H1 (cell line): Measurements from ENCODE around the gene TM9SF2. TPM values are rescaled to one million over a fixed set of nuclear protein-coding genes. Genes with fewer than 3 reads are reported as not detected.

Source experiments
- CTCF ChIA-PET: fragments of 300-600 bp; sonication (Branson Sonifier 250); formaldehyde crosslinking; loops from one replicate; lab custom pipeline; 2021; ENCODE audit not compliant: partially characterized antibody; lab: Charles Lee
- POLR2A ChIA-PET: fragments of 300-600 bp; sonication (Branson Sonifier 250); formaldehyde crosslinking; loops from one replicate; lab custom pipeline; 2021; ENCODE audit warnings: inconsistent platforms; ENCODE audit not compliant: partially characterized antibody; lab: Charles Lee
- DNase-seq, 2 experiments: peaks; one replicate each; pipeline versions ENCODE4 v3.0.0 to v3.0.0-alpha.2; 2010 to 2022; ENCODE audit warnings: low spot score in 2 of 2, low read depth in 1 of 2, mixed read lengths in 1 of 2
- FAIRE-seq: peaks from 2 replicates; lab custom pipeline; 2011; peaks lifted over from hg19 to GRCh38; lab: Jason Lieb, UNC
- H2AFZ ChIP-seq: 2 replicates; pipeline ENCODE4 v1.8.1; 2012; ENCODE audit warnings: low read length, inconsistent platforms
- H2AK5ac ChIP-seq: 2 replicates; pipeline ENCODE4 v1.6.1; 2013; ENCODE audit warnings: low read depth, low read length
- H2BK120ac ChIP-seq: replicated peaks from 2 replicates; pipeline ENCODE3; 2013; ENCODE audit warnings: low read depth, low read length, inconsistent platforms
- H2BK12ac ChIP-seq: 2 replicates; pipeline ENCODE4 v1.6.1; 2013; ENCODE audit warnings: low read depth, low read length
- H2BK15ac ChIP-seq: 2 replicates; pipeline ENCODE4 v1.6.1; 2013; ENCODE audit warnings: low read length
- H2BK20ac ChIP-seq: 2 replicates; pipeline ENCODE4 v1.6.1; 2013; ENCODE audit warnings: low read length
- H2BK5ac ChIP-seq: 2 replicates; pipeline ENCODE4 v1.6.1; 2013; ENCODE audit warnings: low read depth, low read length
- H3K14ac ChIP-seq: 2 replicates; pipeline ENCODE4 v1.6.1; 2013; ENCODE audit warnings: inconsistent platforms; ENCODE audit not compliant: insufficient read length
- H3K18ac ChIP-seq: 2 replicates; pipeline ENCODE4 v1.6.1; 2013; ENCODE audit warnings: low read length; ENCODE audit errors: extremely low read depth
- H3K23ac ChIP-seq: 2 replicates; pipeline ENCODE4 v1.6.1; 2013; ENCODE audit warnings: inconsistent platforms; ENCODE audit not compliant: insufficient read length
- H3K23me2 ChIP-seq: 2 replicates; pipeline ENCODE4 v1.6.1; 2013; ENCODE audit warnings: low read depth, low read length
- H3K27ac ChIP-seq: 2 replicates; pipeline ENCODE4 v1.6.1; 2011; ENCODE audit warnings: low read depth, low read length, inconsistent platforms
- H3K27me3 ChIP-seq, 4 experiments: replicated peaks in 1 of 4; 1 replicate in 1 of 4; 2 replicates in 3 of 4; pipeline versions ENCODE4 v1.6.1 to v1.8.1; 2011 to 2013; ENCODE audit warnings: low read length in 3 of 4, mild to moderate bottlenecking in 3 of 4, inconsistent platforms in 2 of 4, mixed read lengths in 2 of 4, moderate library complexity in 1 of 4; ENCODE audit not compliant: control insufficient read depth in 3 of 4, insufficient read depth in 3 of 4; ENCODE audit errors: extremely low read depth in 1 of 4
- H3K36me3 ChIP-seq, 4 experiments: 2 replicates each; pipeline versions ENCODE4 v1.6.1 to v1.8.1; 2011 to 2013; ENCODE audit warnings: mild to moderate bottlenecking in 4 of 4, low read length in 3 of 4, moderate library complexity in 2 of 4, control low read depth in 1 of 4, inconsistent platforms in 1 of 4; ENCODE audit not compliant: insufficient read depth in 4 of 4, control insufficient read depth in 2 of 4
- H3K4ac ChIP-seq: replicated peaks from 2 replicates; pipeline ENCODE3; 2013; ENCODE audit warnings: low read length, low read depth, mixed read lengths, inconsistent platforms; ENCODE audit not compliant: insufficient read length
- H3K4me1 ChIP-seq, 4 experiments: replicated peaks in 1 of 4; 1 replicate in 1 of 4; 2 replicates in 3 of 4; pipeline versions ENCODE4 v1.6.1 to v1.8.1; 2011 to 2013; ENCODE audit warnings: low read length in 3 of 4, inconsistent platforms in 2 of 4, mixed read lengths in 1 of 4; ENCODE audit not compliant: insufficient read depth in 4 of 4, control insufficient read depth in 3 of 4
- H3K4me2 ChIP-seq, 2 experiments: 2 replicates each; pipeline versions ENCODE4 v1.6.1 to v1.8.1; 2011 to 2013; ENCODE audit warnings: low read depth in 2 of 2, low read length in 2 of 2, control low read depth in 1 of 2, inconsistent platforms in 1 of 2, mild to moderate bottlenecking in 1 of 2; ENCODE audit not compliant: insufficient read depth in 1 of 2
- H3K4me3 ChIP-seq, 4 experiments: fragments of 200-600, 300-600 bp in 1 of 4; sonication (generic), shearing (Covaris generic), sonication (Bioruptor Twin) in 1 of 4; 2 replicates each; pipeline versions ENCODE4 v1.5.1 to v1.8.1; 2011 to 2016; ENCODE audit warnings: low read length in 4 of 4, low read depth in 3 of 4, control low read depth in 2 of 4, inconsistent platforms in 2 of 4, mild to moderate bottlenecking in 2 of 4, mixed read lengths in 1 of 4, moderate library complexity in 1 of 4; ENCODE audit not compliant: insufficient read depth in 2 of 4; ENCODE audit errors: extremely low read depth in 1 of 4
- H3K56ac ChIP-seq: replicated peaks from 2 replicates; pipeline ENCODE3; 2013; ENCODE audit warnings: low read depth, mild to moderate bottlenecking, mixed read lengths, low read length, inconsistent platforms; ENCODE audit not compliant: insufficient read length
- H3K79me1 ChIP-seq: 2 replicates; pipeline ENCODE4 v1.6.1; 2013; ENCODE audit warnings: low read depth, low read length, control low read depth
- H3K79me2 ChIP-seq, 2 experiments: 2 replicates each; pipeline versions ENCODE4 v1.6.1 to v1.8.1; 2012 to 2013; ENCODE audit warnings: low read length in 2 of 2, mild to moderate bottlenecking in 2 of 2, inconsistent platforms in 1 of 2; ENCODE audit not compliant: insufficient read depth in 2 of 2, control insufficient read depth in 1 of 2
- H3K9ac ChIP-seq, 4 experiments: replicated peaks in 1 of 4; 1 replicate in 1 of 4; 2 replicates in 3 of 4; pipeline versions ENCODE4 v1.6.1 to v1.8.1; 2011 to 2013; ENCODE audit warnings: low read depth in 3 of 4, low read length in 3 of 4, control low read depth in 2 of 4, mild to moderate bottlenecking in 2 of 4, moderate library complexity in 2 of 4, inconsistent platforms in 1 of 4; ENCODE audit errors: extremely low read depth in 1 of 4
- H3K9me3 ChIP-seq, 2 experiments: 2 replicates each; pipeline versions ENCODE4 v1.6.1 to v1.8.1; 2012 to 2013; ENCODE audit warnings: mild to moderate bottlenecking in 2 of 2, moderate library complexity in 2 of 2, control low read depth in 1 of 2, inconsistent platforms in 1 of 2, low read depth in 1 of 2, low read length in 1 of 2, mixed read lengths in 1 of 2; ENCODE audit not compliant: insufficient read depth in 2 of 2
- H4K20me1 ChIP-seq, 2 experiments: replicated peaks in 1 of 2; 2 replicates each; pipeline versions ENCODE3 to v1.8.1; 2011 to 2013; ENCODE audit warnings: inconsistent platforms in 2 of 2, low read length in 2 of 2, mild to moderate bottlenecking in 1 of 2; ENCODE audit not compliant: insufficient read depth in 2 of 2, control insufficient read depth in 1 of 2
- H4K5ac ChIP-seq: 2 replicates; pipeline ENCODE4 v1.6.1; 2013; ENCODE audit warnings: low read length, low read depth, mixed read lengths, inconsistent platforms; ENCODE audit not compliant: insufficient read length
- H4K8ac ChIP-seq: 2 replicates; pipeline ENCODE4 v1.8.0; 2013; ENCODE audit warnings: mild to moderate bottlenecking, moderate library complexity, low read length, inconsistent platforms; ENCODE audit not compliant: insufficient read depth; ENCODE audit errors: extremely low read depth
- H4K91ac ChIP-seq: replicated peaks from 2 replicates; pipeline ENCODE3; 2013; ENCODE audit warnings: low read length, mixed read lengths, inconsistent platforms; ENCODE audit not compliant: insufficient read length
- BCL11A ChIP-seq, 2 experiments: IDR thresholded peaks; one replicate each; pipeline ENCODE4 v1.6.1; 2011; ENCODE audit warnings: low read depth in 2 of 2, low read length in 2 of 2, mild to moderate bottlenecking in 2 of 2
- CBX5 ChIP-seq: fragments of 300-800, 300-1000 bp; sonication (generic); IDR thresholded peaks from 2 replicates; pipeline ENCODE4 v1.7.1; 2016; ENCODE audit warnings: antibody characterized with exemption, low read length, low read depth
- CEBPB ChIP-seq: IDR thresholded peaks from 2 replicates; pipeline ENCODE4 v1.6.1; 2012; ENCODE audit warnings: low read depth, low read length
- FOSL1 ChIP-seq: IDR thresholded peaks from 2 replicates; pipeline ENCODE4 v1.6.1; 2011; ENCODE audit warnings: mild to moderate bottlenecking, low read depth, low read length, moderate library complexity; ENCODE audit not compliant: insufficient read depth
- HDAC2 ChIP-seq, 2 experiments: fragments of 300-600 bp in 1 of 2; sonication (generic) in 1 of 2; IDR thresholded peaks; 2 replicates each; pipeline ENCODE4 v1.6.1; 2011 to 2012; ENCODE audit warnings: low read depth in 2 of 2, low read length in 2 of 2, mild to moderate bottlenecking in 2 of 2, moderate library complexity in 2 of 2, borderline replicate concordance in 1 of 2, inconsistent platforms in 1 of 2
- KDM5A ChIP-seq: fragments of 200-600 bp; IDR thresholded peaks from 2 replicates; pipeline ENCODE4 v1.7.1; 2012; ENCODE audit warnings: mild to moderate bottlenecking, low read length, inconsistent platforms, mixed read lengths
- MAX ChIP-seq: IDR thresholded peaks from 2 replicates; pipeline ENCODE4 v1.6.1; 2012; ENCODE audit warnings: inconsistent platforms
- WGBS, 2 experiments: shearing (Covaris generic) in 1 of 2; methylation state at CpG; one replicate each; pipeline versions ENCODE4 v1.1.6 to v1.1.7; 2013 to 2015; ENCODE audit warnings: low lambda C conversion rate in 2 of 2, mixed read lengths in 2 of 2, inconsistent platforms in 1 of 2, low coverage in 1 of 2, missing lambda C conversion rate in 1 of 2; ENCODE audit not compliant: insufficient replicate concordance in 2 of 2, insufficient coverage in 1 of 2, insufficient read length in 1 of 2; ENCODE audit errors: extremely low coverage in 1 of 2, missing lambda C conversion rate in 1 of 2; 5-methylcytosine and 5-hydroxymethylcytosine counted together
- polyA plus RNA-seq, 7 experiments: library from polyadenylated mRNA; depleted of rRNA in 3 of 7; stranded (reverse) in 5 of 7; unstranded in 2 of 7; fragments of >200 nt in 5 of 7; fragments of 200-250 nt in 2 of 7; gene quantifications; 1 replicate in 5 of 7; 2 replicates in 1 of 7; 4 replicates in 1 of 7; pipeline versions ENCODE4 v1.2.1 to v1.2.3, GENCODE V29; 2011 to 2013; ENCODE audit warnings: missing spikeins in 2 of 7, mixed read lengths in 2 of 7
- total RNA-seq: library from RNA; stranded (reverse); fragmentation: NEBNext Ultra II Directional; extraction: Animal tissue kit (Norgen Biotek cat#: 25700); gene quantifications from 2 replicates; pipeline ENCODE4 v1.2.1, GENCODE V29; 2021

Gene TM9SF2
- total and polyA plus RNA-seq, 2 of the 8 experiments (the other 6 are each of a cell fraction or from before 2014, with no cell fraction given) = 68.0 to 101 TPM

GRCh38 chr13:99566125-99567083 lies 65.1 kb downstream of the TM9SF2 start:
- H3K9me3 ChIP-seq = peaks cover 2 to 3% of the 10 kb centered on the region in 2 experiments; a peak in 1 of 4 replicates
- H3K4me1 ChIP-seq = peaks cover 0 to 4% (median 1%) of the 10 kb centered on the region in 4 experiments; a peak in 1 of 7 replicates
- H4K8ac ChIP-seq = peak overlapping the region; percentile 86; the same call in 1 of the 2 replicates
- no peaks in the 10 kb centered on the region for H3K79me1 ChIP-seq
- no peak overlapping the region for H3K4me3 ChIP-seq
- H3K23ac ChIP-seq = no peak overlapping the region
- no peak overlapping the region for H2BK120ac ChIP-seq
- ChIA-PET POLR2A (interaction anchor here (0.8 to 2.1 kb wide), 3 partner anchors 9 to 39 kb away, joined by 3 to 6 read pairs (median 3); no protein-coding TSS in a partner anchor), CTCF (interaction anchor here (0.8 to 2.1 kb wide), 8 partner anchors 12 to 279 kb away, joined by 3 to 12 read pairs (median 4); no protein-coding TSS in a partner anchor)
- no peak overlapping the region for H4K5ac ChIP-seq
- no peak overlapping the region for H3K9ac ChIP-seq
- peaks cover 0 to 14% (median under 1%) of the 10 kb centered on the region in 4 experiments; a peak in 2 of 8 replicates for H3K36me3 ChIP-seq
- FAIRE-seq = no peak
- no peak overlapping the region for H3K27ac ChIP-seq
- H3K18ac ChIP-seq = no peak overlapping the region; the same call in none of the 2 replicates
- no peak overlapping the region for H2BK20ac ChIP-seq
- H3K4ac ChIP-seq = peak overlapping the region; percentile 32
- WGBS, 2 experiments = 93% methylated on average over 35 of the region's 37 CpGs; no CpG with 5 or more reads in 1 of the 2 experiments
- TF ChIP-seq HDAC2 (IDR thresholded peaks at IDR 0.05; ENCODE audit: borderline replicate concordance in 1 of 2, low read depth in 2 of 2, low read length in 2 of 2) (no peak), CEBPB (no peak), CBX5 (no peak), BCL11A (IDR thresholded peaks at IDR 0.05; ENCODE audit: low read depth in 2 of 2, low read length in 2 of 2) (no peak), MAX (no peak), FOSL1 (no peak), KDM5A (no peak)
- no peak overlapping the region for H2AFZ ChIP-seq
- H3K79me2 ChIP-seq = no peaks in the 10 kb centered on the region
- no peak overlapping the region for H3K14ac ChIP-seq
- H4K20me1 ChIP-seq = peaks cover 0 to 2% of the 10 kb centered on the region in 2 experiments
- H3K27me3 ChIP-seq = no peaks in the 10 kb centered on the region
- no peak for DNase-seq
- H2BK5ac ChIP-seq = 0 out of 2 replicates have a peak overlapping the region, but pooled peaks have one; percentile 32
- no peak overlapping the region for H3K56ac ChIP-seq
- H4K91ac ChIP-seq = no peak overlapping the region
- H2BK12ac ChIP-seq = no peak overlapping the region
- no peaks in the 10 kb centered on the region for H3K23me2 ChIP-seq
- H3K4me2 ChIP-seq = no peak overlapping the region
- no peak overlapping the region for H2BK15ac ChIP-seq
- 0 out of 2 replicates have a peak overlapping the region, but pooled peaks have one; percentile 13 for H2AK5ac ChIP-seq
